Stimulated activated memory B cell treated with anti-CD40 and anti-IgM and Interleukin-4, amounts not matched to agents 10 μg/mL and 1 μg/mL and 100 μg/mL, for 72 hours (primary cell): ENCODE results near the gene ASB13.
A peak's percentile ranks its signal among the peaks of the same experiment; 100 is the strongest.
"Not testable (repeated sequence)": the region's sequence is repeated elsewhere in the genome, so short reads cannot be mapped to it uniquely, and the experiment has no call there.

Experiments used
- ATAC-seq: fragments of 150-1000 bp; cut with Tn5 transposase; 2 replicates; pipeline ENCODE4 v1.10.0; 2021
- H3K27ac Mint-ChIP-seq: one replicate; pipeline ENCODE4 v1.8.0; 2022; ENCODE audit warnings: mild to moderate bottlenecking, mixed read lengths
- H3K27me3 Mint-ChIP-seq: one replicate; pipeline ENCODE4 v1.8.0; 2022; ENCODE audit warnings: mixed read lengths
- H3K36me3 Mint-ChIP-seq: one replicate; pipeline ENCODE4 v1.8.0; 2022; ENCODE audit warnings: mixed read lengths
- H3K4me1 Mint-ChIP-seq: one replicate; pipeline ENCODE4 v1.8.0; 2022; ENCODE audit warnings: mixed read lengths
- H3K4me3 Mint-ChIP-seq: one replicate; pipeline ENCODE4 v1.8.0; 2022; ENCODE audit warnings: mild to moderate bottlenecking, moderate library complexity, mixed read lengths
- H3K9me3 Mint-ChIP-seq: one replicate; pipeline ENCODE4 v1.8.0; 2022; ENCODE audit warnings: mixed read lengths

Gene ASB13

GRCh38 chr10:5625992-5626777 lies 40.2 kb downstream of the ASB13 start:
- Mint-ChIP-seq H3K36me3 (no peaks in the 10 kb centered on the region), H3K4me1 (peaks cover 25% of the 10 kb centered on the region), H3K27me3 (peaks cover 31% of the 10 kb centered on the region), H3K9me3 (no peaks in the 10 kb centered on the region), H3K27ac (no peak overlapping the region), H3K4me3 (no peak overlapping the region)
- peak; percentile 73 for ATAC-seq

GRCh38 chr10:5624701-5625100 lies 41.7 kb downstream of the ASB13 start:
- peaks cover 22% of the 10 kb centered on the region for H3K4me1 Mint-ChIP-seq
- no peaks in the 10 kb centered on the region for H3K36me3 Mint-ChIP-seq
- no peak overlapping the region for H3K4me3 Mint-ChIP-seq
- ATAC-seq = no peak
- no peak overlapping the region for H3K27ac Mint-ChIP-seq
- peaks cover 38% of the 10 kb centered on the region for H3K27me3 Mint-ChIP-seq
- no peaks in the 10 kb centered on the region for H3K9me3 Mint-ChIP-seq

DNA sequence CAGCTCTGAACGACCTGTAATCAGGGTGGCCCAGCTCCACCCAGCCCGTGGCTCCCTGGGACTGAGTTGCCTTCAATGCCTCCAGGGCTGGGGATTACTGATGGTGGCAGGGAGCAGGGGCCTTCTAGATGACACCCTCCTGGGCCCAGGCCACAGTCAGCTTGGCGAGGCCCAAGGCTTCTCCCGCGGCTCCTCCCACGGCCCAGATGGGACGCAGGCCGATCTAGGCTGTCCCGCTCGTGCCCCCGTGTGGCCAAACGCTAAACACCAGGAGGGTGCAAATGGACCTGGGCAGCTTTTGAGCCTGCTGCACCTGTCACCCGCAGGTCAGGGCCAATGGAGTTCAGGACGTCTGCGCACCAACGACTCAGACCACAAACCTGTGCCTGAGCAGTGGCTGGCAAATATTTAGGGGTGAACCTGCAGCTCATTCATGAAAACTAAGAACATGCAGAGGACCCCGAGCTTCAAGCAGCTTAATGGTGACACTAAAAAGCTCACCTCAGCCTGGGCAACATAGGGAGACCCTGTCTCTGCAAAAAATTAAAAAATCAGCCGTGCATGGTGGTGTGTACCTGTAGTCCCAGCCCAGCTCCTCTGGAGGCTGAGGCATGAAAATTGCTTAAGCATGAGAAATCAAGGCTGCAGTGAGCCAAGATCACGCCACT lies 43.2 kb downstream of the ASB13 start:
- peaks cover 32% of the 10 kb centered on the region for H3K27me3 Mint-ChIP-seq
- no peak overlapping the region for H3K4me3 Mint-ChIP-seq
- peaks cover 13% of the 10 kb centered on the region for H3K4me1 Mint-ChIP-seq
- no peaks in the 10 kb centered on the region for H3K36me3 Mint-ChIP-seq
- no peak overlapping the region for H3K27ac Mint-ChIP-seq
- no peaks in the 10 kb centered on the region for H3K9me3 Mint-ChIP-seq
- ATAC-seq = peak; percentile 84

- Mint-ChIP-seq H3K27ac (no peak overlapping the region), H3K9me3 (no peaks in the 10 kb centered on the region), H3K4me1 (peaks cover 13% of the 10 kb centered on the region), H3K4me3 (no peak overlapping the region), H3K27me3 (peaks cover 30% of the 10 kb centered on the region), H3K36me3 (no peaks in the 10 kb centered on the region)
- no peak for ATAC-seq
Observed at GRCh38 chr10:5622186-5622960, 44.0 kb downstream of the ASB13 start.

DNA sequence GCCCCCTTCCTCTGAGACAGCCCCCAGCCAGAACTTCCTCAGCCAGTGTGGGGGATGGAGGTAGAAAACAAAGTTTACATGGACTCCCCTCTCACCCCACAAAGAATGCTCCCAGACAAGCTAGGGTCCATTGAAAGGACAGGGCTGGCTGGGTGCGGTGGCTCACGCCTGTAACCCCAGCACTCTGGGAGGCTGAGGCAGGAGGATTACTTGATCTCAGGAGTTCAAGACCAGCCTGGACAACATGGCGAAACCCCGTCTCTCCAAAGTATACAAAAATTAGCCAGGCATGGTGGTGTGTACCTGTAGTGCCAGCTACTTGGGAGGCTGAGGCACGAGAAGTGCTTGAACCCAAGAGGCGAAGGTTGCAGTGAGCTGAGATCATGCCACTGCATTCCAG lies 45.0 kb downstream of the ASB13 start:
- not testable (repeated sequence) for ATAC-seq, H3K9me3 Mint-ChIP-seq, H3K36me3 Mint-ChIP-seq, H3K4me3 Mint-ChIP-seq, H3K27ac Mint-ChIP-seq
- H3K27me3 Mint-ChIP-seq = peaks cover 37% of the 10 kb centered on the region
- H3K4me1 Mint-ChIP-seq = peaks cover 10% of the 10 kb centered on the region

DNA sequence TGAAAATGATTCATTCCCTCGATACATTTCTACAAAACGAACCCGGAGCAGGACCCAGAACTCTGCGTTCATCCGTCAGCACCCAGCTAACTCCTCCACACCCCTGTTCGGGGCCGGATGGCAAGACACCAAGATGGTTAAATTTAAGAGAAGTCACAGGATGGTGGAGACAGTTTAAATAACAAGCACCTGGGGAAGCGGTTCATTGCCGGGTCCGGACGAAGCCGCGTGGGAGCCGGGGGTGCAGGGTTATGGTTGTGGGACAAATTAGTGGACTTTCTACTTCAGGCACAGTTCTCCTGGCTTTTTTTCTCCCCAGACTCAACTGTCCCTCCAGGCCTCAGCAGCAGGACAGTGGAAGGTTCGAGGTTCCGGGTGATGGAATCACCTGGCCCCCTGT lies 45.4 kb downstream of the ASB13 start:
- no peak overlapping the region for H3K27ac Mint-ChIP-seq
- H3K9me3 Mint-ChIP-seq = no peaks in the 10 kb centered on the region
- peaks cover 7% of the 10 kb centered on the region for H3K4me1 Mint-ChIP-seq
- H3K27me3 Mint-ChIP-seq = peaks cover 37% of the 10 kb centered on the region
- H3K4me3 Mint-ChIP-seq = no peak overlapping the region
- ATAC-seq = no peak
- no peaks in the 10 kb centered on the region for H3K36me3 Mint-ChIP-seq

GRCh38 chr10:5620223-5620721 lies 46.1 kb downstream of the ASB13 start:
- Mint-ChIP-seq H3K4me1 (peaks cover 7% of the 10 kb centered on the region), H3K4me3 (no peak overlapping the region)

DNA sequence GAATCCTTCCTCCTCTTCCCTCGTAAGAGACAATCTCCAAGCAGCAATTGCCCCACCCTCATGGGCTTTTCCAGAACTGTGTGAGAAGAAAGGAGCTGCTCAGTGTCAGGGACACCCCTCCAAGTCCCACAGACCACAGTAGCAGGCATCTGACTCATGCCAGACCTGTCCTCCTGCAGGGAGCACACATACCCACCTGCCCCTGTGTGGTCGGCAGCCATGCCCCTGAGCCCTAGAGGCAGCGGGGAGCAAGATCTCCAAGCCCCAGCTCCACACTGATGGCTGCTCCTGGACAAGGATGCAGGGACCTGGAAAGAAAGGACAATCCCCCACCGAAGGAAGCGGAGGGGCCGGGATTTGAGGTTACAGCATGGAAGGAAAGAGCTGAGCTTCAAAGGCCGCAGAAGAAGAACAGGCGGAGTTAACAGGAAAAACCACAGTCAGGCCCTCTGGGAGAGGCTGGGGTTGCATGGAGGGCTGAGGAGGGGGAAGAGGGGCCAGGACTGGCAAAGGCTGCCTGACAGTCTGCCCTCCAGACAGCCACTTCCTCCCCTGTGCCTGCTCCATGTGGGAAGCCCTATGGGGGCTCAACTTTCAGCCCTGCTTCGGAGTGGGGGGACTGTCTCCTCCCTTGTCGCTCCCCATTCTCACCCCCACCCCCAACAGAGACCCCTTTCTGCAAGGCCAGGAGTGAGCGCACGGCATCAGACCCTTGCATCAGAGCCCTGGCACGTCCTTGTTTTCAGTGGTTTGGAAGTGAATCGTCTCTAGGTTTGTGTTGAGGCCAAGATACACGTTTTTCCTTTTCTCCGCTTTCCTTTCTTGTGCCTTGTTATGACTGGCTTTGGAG lies 46.8 kb downstream of the ASB13 start:
- ATAC-seq = no peak
- Mint-ChIP-seq H3K4me1 (peaks cover 7% of the 10 kb centered on the region), H3K27me3 (peaks cover 35% of the 10 kb centered on the region), H3K36me3 (no peaks in the 10 kb centered on the region), H3K4me3 (no peak overlapping the region), H3K27ac (no peak overlapping the region), H3K9me3 (no peaks in the 10 kb centered on the region)

More at GRCh38 chr10:5620223-5620721, 46.1 kb downstream of the ASB13 start:
- no peak overlapping the region for H3K27ac Mint-ChIP-seq
- no peaks in the 10 kb centered on the region for H3K36me3 Mint-ChIP-seq
- no peaks in the 10 kb centered on the region for H3K9me3 Mint-ChIP-seq
- peaks cover 37% of the 10 kb centered on the region for H3K27me3 Mint-ChIP-seq
- ATAC-seq = no peak

DNA sequence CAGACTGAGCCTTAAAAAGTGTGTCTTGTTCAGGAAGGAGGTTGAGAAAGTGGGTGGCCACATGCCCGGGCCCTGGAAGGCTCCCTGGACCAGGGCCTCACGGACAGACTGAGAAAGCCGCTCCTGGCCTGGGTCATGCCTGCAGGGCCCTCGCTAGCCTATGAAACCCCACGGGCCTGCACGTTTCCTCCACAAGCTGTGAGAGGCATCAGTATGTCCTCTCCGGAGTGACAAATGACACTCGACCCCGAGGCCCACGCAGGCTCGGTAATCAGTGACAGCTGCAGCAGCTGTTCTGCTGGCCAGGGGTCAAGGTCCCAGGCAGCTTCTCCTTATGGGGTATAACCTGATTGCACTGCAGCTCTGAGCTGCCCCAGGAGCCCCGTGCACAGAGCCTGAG lies 47.6 kb downstream of the ASB13 start:
- Mint-ChIP-seq H3K27ac (no peak overlapping the region), H3K4me1 (peaks cover 7% of the 10 kb centered on the region), H3K36me3 (no peaks in the 10 kb centered on the region), H3K27me3 (peaks cover 29% of the 10 kb centered on the region), H3K4me3 (no peak overlapping the region), H3K9me3 (no peaks in the 10 kb centered on the region)
- ATAC-seq = no peak

GRCh38 chr10:5618042-5618441 lies 48.4 kb downstream of the ASB13 start:
- Mint-ChIP-seq H3K4me3 (no peak overlapping the region), H3K36me3 (no peaks in the 10 kb centered on the region), H3K27ac (no peak overlapping the region), H3K9me3 (no peaks in the 10 kb centered on the region), H3K4me1 (peaks cover 2% of the 10 kb centered on the region), H3K27me3 (peaks cover 29% of the 10 kb centered on the region)
- ATAC-seq = no peak

DNA sequence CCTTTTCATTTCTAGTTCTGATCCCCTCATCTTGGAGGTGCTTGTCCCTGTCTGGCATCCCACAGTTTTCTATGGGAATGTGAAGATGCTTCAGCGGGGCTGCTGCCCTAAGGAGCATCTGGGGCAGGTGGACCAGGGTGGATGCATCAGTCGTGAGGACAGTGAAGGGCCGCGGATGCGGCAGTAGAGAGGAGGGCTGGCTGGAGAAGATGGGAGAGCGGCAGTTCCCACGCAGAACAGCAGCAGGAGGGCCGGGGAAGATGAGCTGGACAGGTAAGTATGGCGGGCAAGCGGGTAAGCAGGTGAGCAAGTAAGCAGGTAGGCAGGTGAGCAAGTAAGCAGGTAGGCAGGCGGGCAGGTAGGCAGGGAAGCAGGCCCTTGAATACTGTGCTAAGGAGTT lies 48.9 kb downstream of the ASB13 start:
- H3K27me3 Mint-ChIP-seq = peaks cover 29% of the 10 kb centered on the region
- no peak overlapping the region for H3K4me3 Mint-ChIP-seq
- H3K4me1 Mint-ChIP-seq = no peaks in the 10 kb centered on the region
- H3K36me3 Mint-ChIP-seq = no peaks in the 10 kb centered on the region
- ATAC-seq = no peak
- no peak overlapping the region for H3K27ac Mint-ChIP-seq
- no peaks in the 10 kb centered on the region for H3K9me3 Mint-ChIP-seq

- H3K27ac Mint-ChIP-seq = no peak overlapping the region
- no peak overlapping the region for H3K4me3 Mint-ChIP-seq
- no peaks in the 10 kb centered on the region for H3K36me3 Mint-ChIP-seq
- H3K27me3 Mint-ChIP-seq = peaks cover 29% of the 10 kb centered on the region
- no peak for ATAC-seq
- no peaks in the 10 kb centered on the region for H3K9me3 Mint-ChIP-seq
- H3K4me1 Mint-ChIP-seq = no peaks in the 10 kb centered on the region
Observed at GRCh38 chr10:5616836-5617235, 49.6 kb downstream of the ASB13 start.

GRCh38 chr10:5616046-5616445 lies 50.3 kb downstream of the ASB13 start:
- Mint-ChIP-seq H3K27ac (no peak overlapping the region), H3K4me1 (no peaks in the 10 kb centered on the region)
- no peak for ATAC-seq

DNA sequence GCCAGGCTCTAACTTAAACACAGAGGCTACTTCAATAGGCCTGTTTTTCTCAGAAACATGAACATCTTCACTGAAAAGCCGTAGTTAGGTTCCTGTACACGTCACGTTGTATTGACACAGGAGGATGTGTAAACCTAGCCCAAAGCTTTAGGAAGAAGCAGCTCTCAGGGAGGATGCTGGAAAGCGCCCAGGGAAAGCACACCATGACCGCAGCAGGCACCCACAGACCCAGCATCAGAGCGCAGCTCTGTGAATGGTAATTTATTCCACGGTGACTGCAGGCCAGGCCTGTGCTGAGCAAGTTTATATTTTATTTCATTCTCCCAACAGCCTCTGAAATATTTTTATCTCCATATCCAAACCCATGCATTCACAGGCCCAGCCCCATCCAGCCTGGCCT lies 51.1 kb downstream of the ASB13 start:
- H3K4me1 Mint-ChIP-seq = no peaks in the 10 kb centered on the region
- H3K27ac Mint-ChIP-seq = no peak overlapping the region
- H3K27me3 Mint-ChIP-seq = peaks cover 28% of the 10 kb centered on the region
- H3K9me3 Mint-ChIP-seq = no peaks in the 10 kb centered on the region
- no peak for ATAC-seq
- H3K36me3 Mint-ChIP-seq = no peaks in the 10 kb centered on the region
- no peak overlapping the region for H3K4me3 Mint-ChIP-seq

More at GRCh38 chr10:5616046-5616445, 50.3 kb downstream of the ASB13 start:
- no peaks in the 10 kb centered on the region for H3K36me3 Mint-ChIP-seq
- H3K9me3 Mint-ChIP-seq = no peaks in the 10 kb centered on the region
- H3K27me3 Mint-ChIP-seq = peaks cover 29% of the 10 kb centered on the region
- no peak overlapping the region for H3K4me3 Mint-ChIP-seq
